ENCODE data around the gene NAIF1.

- no peak for TF ChIP-seq POLR2A (IDR thresholded peaks at IDR 0.05)
- TF ChIP-seq CTCF (IDR thresholded peaks at IDR 0.05), result no peak
These were observed 13.1 kb upstream of the NAIF1 start for GRCh38 chr9:128080206-128080605.
